ENCODE measurements around the gene OSBPL10.

OSBPL10 gene

DNA sequence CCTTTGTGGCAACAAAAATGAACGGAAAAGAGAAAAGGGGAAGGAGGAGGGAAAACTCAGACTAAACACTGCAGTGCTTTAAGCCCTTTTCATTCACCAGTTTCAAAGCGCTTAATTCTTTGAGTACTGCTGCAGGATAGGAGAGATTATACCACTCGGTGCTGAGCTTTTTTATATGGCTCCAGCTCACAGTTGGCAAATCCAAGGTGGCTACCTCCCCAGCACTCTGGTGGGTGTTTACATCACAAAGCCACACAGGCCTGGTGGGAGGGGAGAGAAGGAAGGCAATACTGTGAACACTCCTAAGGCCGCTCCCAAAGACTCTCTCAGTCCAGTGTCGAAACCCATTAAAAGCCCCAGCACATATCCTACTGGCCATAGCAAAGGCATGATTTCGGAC lies 256.9 kb downstream of the OSBPL10 start:
- POLR2A ChIA-PET = no interaction called here
- TF ChIP-seq, protein P1, sequence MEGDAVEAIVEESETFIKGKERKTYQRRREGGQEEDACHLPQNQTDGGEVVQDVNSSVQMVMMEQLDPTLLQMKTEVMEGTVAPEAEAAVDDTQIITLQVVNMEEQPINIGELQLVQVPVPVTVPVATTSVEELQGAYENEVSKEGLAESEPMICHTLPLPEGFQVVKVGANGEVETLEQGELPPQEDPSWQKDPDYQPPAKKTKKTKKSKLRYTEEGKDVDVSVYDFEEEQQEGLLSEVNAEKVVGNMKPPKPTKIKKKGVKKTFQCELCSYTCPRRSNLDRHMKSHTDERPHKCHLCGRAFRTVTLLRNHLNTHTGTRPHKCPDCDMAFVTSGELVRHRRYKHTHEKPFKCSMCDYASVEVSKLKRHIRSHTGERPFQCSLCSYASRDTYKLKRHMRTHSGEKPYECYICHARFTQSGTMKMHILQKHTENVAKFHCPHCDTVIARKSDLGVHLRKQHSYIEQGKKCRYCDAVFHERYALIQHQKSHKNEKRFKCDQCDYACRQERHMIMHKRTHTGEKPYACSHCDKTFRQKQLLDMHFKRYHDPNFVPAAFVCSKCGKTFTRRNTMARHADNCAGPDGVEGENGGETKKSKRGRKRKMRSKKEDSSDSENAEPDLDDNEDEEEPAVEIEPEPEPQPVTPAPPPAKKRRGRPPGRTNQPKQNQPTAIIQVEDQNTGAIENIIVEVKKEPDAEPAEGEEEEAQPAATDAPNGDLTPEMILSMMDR (IDR thresholded peaks at IDR 0.05; ENCODE audit: insufficient read depth, low read length, missing control alignments) = no peak
- H3K4me3 ChIP-seq (ENCODE audit: low read depth, low read length) = no peak overlapping the region
- CTCF ChIA-PET = no interaction called here
- no peak for DNase-seq (ENCODE audit: low read depth, low spot score)

DNA sequence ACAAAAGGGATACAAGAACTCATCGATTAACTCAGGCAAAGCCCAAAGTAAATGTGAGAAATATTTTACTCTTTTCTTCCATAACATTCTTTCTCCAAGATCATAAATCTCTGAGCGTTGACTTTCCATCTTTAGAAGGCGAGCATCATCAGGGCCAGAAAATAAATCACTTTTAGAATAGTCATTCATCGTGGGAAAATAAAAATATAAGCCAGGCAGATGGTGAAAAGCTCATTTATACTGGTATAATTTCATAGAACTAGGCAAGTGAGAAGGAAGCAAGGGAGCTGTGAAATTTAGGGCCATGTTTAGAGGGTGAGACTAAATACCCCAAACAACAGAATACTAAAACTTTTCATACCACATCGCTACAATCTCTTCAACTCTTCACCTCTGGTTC lies 257.4 kb downstream of the OSBPL10 start:
- ChIA-PET POLR2A (no interaction called here), CTCF (no interaction called here)
- no peak for DNase-seq (ENCODE audit: low read depth, low spot score)
- TF ChIP-seq, protein P1 (IDR thresholded peaks at IDR 0.05; ENCODE audit: insufficient read depth, low read length, missing control alignments) = no peak
- H3K4me3 ChIP-seq (ENCODE audit: low read depth, low read length) = no peak overlapping the region

DNA sequence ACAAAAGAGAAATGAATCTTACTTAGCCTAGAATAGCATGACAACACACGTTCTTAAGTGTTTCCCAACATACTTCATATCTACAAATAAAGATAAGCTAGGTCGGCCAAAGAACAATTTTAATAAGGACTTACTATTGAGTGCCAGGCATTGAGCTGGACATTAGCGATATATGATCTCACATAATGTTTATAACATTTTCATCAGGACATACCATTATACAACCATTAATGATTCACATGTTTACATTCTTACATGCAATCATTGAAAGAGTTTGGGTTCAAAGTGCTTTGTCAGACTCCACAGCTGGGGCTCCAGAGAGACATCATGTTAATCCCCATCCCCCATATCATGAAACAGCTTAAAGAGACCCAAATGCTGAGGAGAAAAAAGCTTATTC lies 259.4 kb downstream of the OSBPL10 start:
- no peak overlapping the region for H3K4me3 ChIP-seq (ENCODE audit: low read depth, low read length)
- TF ChIP-seq, protein P1 (IDR thresholded peaks at IDR 0.05; ENCODE audit: insufficient read depth, low read length, missing control alignments) = no peak
- POLR2A ChIA-PET = no interaction called here
- DNase-seq (ENCODE audit: low read depth, low spot score) = no peak
- CTCF ChIA-PET = no interaction called here

DNA sequence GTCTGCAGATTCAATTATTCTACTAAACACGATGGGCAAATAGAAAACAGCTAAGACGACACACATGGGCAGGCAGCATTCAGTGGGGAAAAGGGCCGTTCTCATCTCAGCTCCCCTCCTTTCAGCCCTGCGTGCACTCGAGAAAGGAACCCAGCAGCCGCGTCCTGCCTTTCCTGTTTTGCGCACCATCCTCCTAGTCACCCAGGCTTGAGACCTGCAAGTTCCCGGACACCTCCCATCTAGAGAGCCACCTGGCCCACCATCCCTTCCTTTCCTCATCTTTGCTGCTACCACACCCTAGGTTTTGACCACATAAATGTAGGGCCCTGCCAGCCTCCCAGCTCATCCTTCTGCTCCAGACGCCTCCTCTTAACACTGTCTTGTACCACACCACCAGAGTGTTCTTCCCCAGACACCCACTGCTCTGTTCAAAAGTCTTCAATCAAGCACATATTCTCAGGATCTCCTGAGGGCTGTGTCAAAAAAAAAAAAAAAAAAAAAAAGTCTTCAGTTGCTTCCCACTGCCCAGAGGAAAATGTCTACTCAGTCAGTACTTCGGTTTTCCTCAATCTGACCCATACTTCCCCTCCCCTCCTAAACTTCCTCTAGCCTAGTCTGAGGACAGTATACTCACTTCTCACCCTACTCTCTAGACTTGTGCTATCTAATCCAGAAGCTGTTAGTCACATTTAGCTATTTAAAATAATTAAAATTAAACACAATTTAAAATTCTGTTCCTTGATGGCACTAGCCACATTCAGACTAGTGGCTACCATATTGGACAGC lies 266.4 kb downstream of the OSBPL10 start:
- no peak for DNase-seq (ENCODE audit: low read depth, low spot score)
- TF ChIP-seq, protein P1 (IDR thresholded peaks at IDR 0.05; ENCODE audit: insufficient read depth, low read length, missing control alignments) = no peak
- ChIA-PET POLR2A (no interaction called here), CTCF (no interaction called here)
- H3K4me3 ChIP-seq (ENCODE audit: low read depth, low read length) = no peak overlapping the region

DNA sequence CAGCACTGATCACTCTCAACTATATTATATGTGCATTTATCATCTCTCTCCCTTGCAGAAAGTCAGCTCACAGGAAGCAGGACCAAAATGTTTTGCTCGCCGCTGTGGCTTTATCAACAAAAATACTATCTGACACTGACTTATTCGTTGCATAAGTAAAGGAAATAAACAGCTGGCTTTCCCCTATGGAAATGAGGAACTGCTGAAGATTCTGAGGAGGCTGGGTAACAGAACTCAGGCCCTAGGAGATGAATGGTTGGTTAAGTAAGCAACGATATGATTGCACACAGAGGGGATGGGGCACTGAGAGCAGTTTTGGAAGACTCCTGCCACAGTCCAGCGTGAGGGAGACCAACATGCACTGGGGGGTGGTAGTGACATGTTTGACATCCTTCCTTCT lies 267.2 kb downstream of the OSBPL10 start:
- TF ChIP-seq, protein P1 (IDR thresholded peaks at IDR 0.05; ENCODE audit: insufficient read depth, low read length, missing control alignments) = no peak
- no peak for DNase-seq (ENCODE audit: low read depth, low spot score)
- CTCF ChIA-PET = no interaction called here
- H3K4me3 ChIP-seq (ENCODE audit: low read depth, low read length) = no peak overlapping the region
- POLR2A ChIA-PET = no interaction called here

DNA sequence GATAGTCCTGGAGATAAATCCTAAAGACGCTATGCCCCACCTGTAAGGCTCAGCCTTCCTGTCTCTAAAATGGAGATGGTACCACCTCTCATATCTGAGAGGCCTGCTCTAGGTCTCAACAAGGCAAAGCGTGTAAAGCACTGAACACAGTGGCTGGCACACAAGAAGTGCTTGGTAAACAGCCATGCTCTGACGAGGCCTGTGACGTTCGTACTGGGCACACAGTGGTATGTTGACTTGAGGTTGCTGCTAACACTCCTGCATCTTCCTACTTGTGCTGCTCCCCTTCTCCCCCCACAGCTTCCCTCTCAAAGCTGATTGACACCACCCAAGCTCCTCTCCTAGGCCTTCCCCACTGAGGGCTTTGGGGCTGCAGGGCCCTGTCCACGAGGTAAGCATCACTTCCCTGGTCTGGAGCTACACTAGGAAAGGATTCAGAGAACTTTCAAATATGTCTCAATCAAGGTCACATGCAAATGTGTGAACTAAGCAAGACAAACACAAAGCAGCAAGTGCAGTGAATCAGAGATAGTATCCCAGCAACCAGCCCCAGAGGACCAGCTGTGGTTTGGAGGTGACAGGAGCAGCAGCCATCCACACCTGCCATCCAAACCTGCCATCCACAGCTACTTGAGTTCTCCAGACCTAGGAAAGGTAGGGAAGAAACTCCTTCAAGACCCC lies 270.8 kb downstream of the OSBPL10 start:
- CTCF ChIA-PET = no interaction called here
- POLR2A ChIA-PET = no interaction called here
- DNase-seq (ENCODE audit: low read depth, low spot score) = no peak

More for the DNA sequence above, 270.8 kb downstream of the OSBPL10 start:
- TF ChIP-seq, protein P1 (IDR thresholded peaks at IDR 0.05; ENCODE audit: insufficient read depth, low read length, missing control alignments) = no peak
- H3K4me3 ChIP-seq (ENCODE audit: low read depth, low read length) = no peak overlapping the region
